Coronary artery (tissue), 2 donors: Measurements from ENCODE around the gene ZNF662.

Experiments
- DNase-seq: peaks from one replicate; pipeline ENCODE4 v3.0.0-alpha.2; 2017; ENCODE audit warnings: low spot score
- H3K27ac ChIP-seq, 2 donors: fragments of 200-600 bp; sonication (generic); one replicate each; pipeline ENCODE4 v1.5.1; 2016 to 2019
- H3K4me3 ChIP-seq: fragments of 200-600 bp; sonication (generic); 2 replicates; pipeline ENCODE4 v1.5.1; 2016; ENCODE audit warnings: mild to moderate bottlenecking, moderate library complexity
- CTCF ChIP-seq: fragments of 200-600 bp; sonication (generic); IDR thresholded peaks from one replicate; pipeline ENCODE4 v1.5.1; 2019; ENCODE audit warnings: antibody characterized with exemption

The ZNF662 gene

GRCh38 chr3:42887084-42887483 is 18.9 kb upstream of the ZNF662 start:
- no peak overlapping the region for H3K4me3 ChIP-seq
- no peak overlapping the region for H3K27ac ChIP-seq
- DNase-seq = no peak
- no peak for TF ChIP-seq CTCF

- Histone ChIP-seq H3K4me3 (no peak overlapping the region), H3K27ac (no peak overlapping the region)
- no peak for TF ChIP-seq CTCF
- no peak for DNase-seq
Observed at GRCh38 chr3:42891042-42891441, 14.9 kb upstream of the ZNF662 start.

GRCh38 chr3:42892169-42892568 is 13.8 kb upstream of the ZNF662 start:
- H3K27ac ChIP-seq = no peak overlapping the region

GRCh38 chr3:42892807-42893206 is 13.1 kb upstream of the ZNF662 start:
- H3K4me3 ChIP-seq = no peak overlapping the region
- no peak overlapping the region for H3K27ac ChIP-seq
- no peak for DNase-seq
- TF ChIP-seq CTCF = no peak

More at GRCh38 chr3:42892169-42892568, 13.8 kb upstream of the ZNF662 start:
- no peak overlapping the region for H3K4me3 ChIP-seq
- TF ChIP-seq CTCF = no peak
- no peak for DNase-seq

GRCh38 chr3:42894698-42895579 is 11.0 kb upstream of the ZNF662 start:
- no peak for TF ChIP-seq CTCF

GRCh38 chr3:42895580-42895868 is 10.4 kb upstream of the ZNF662 start:
- no peak for TF ChIP-seq CTCF
- no peak for DNase-seq
- no peak overlapping the region for H3K27ac ChIP-seq
- H3K4me3 ChIP-seq = no peak overlapping the region

More at GRCh38 chr3:42894698-42895579, 11.0 kb upstream of the ZNF662 start:
- Histone ChIP-seq H3K27ac (no peak overlapping the region), H3K4me3 (no peak overlapping the region)
- no peak for DNase-seq
